A549 (cell line): ENCODE results near the gene MOSMO. TPM values are rescaled to one million over a fixed set of nuclear protein-coding genes. Genes with fewer than 3 reads are reported as not detected.

Experiments
- ATAC-seq, 2 experiments: fragments of 200-7000 bp in 1 of 2; fragments of >200 bp in 1 of 2; cut with Nextera tagmentation in 1 of 2; cut with Tn5 transposase in 1 of 2; 3 replicates each; pipeline versions ENCODE4 v1.8.0 to v1.9.1; 2018 to 2020; ENCODE audit warnings: mild to moderate bottlenecking in 1 of 2, moderate library complexity in 1 of 2
- CTCF ChIA-PET: fragments of 300-600 bp; sonication (Branson Sonifier 250); formaldehyde crosslinking; extraction: SDS; loops from one replicate; lab custom pipeline; 2021; ENCODE audit warnings: antibody characterized with exemption, inconsistent platforms; lab: Yijun Ruan, JAX
- POLR2A ChIA-PET: fragments of 350-600 bp; formaldehyde crosslinking; extraction: SDS; loops from one replicate; lab custom pipeline; 2021; ENCODE audit warnings: antibody characterized with exemption, inconsistent platforms; lab: Yijun Ruan, JAX
- DNase-seq, 2 experiments: peaks; one replicate each; pipeline versions ENCODE4 v3.0.0 to v3.0.0-alpha.2; 2011 to 2016; ENCODE audit warnings: low read depth in 1 of 2, low spot score in 1 of 2
- FAIRE-seq: peaks from 2 replicates; lab custom pipeline; 2011; peaks lifted over from hg19 to GRCh38; lab: Jason Lieb, UNC
- H3K27ac ChIP-seq, 2 experiments: fragments of >200 bp; sonication (Bioruptor Twin); formaldehyde crosslinking; 3 replicates each; pipeline ENCODE4 v1.5.1; 2016 to 2017
- H3K4me1 ChIP-seq: fragments of >200 bp; sonication (Bioruptor Twin); formaldehyde crosslinking; 3 replicates; pipeline ENCODE4 v1.6.1; 2016
- H3K4me2 ChIP-seq: fragments of >200 bp; sonication (Bioruptor Twin); formaldehyde crosslinking; 3 replicates; pipeline ENCODE4 v1.6.1; 2016
- H3K4me3 ChIP-seq: fragments of >200 bp; sonication (Bioruptor Twin); formaldehyde crosslinking; 3 replicates; pipeline ENCODE4 v1.5.1; 2016
- H3K9me3 ChIP-seq: fragments of >200 bp; sonication (Bioruptor Twin); formaldehyde crosslinking; 3 replicates; pipeline ENCODE4 v1.6.1; 2016
- CBX2 ChIP-seq: fragments of 200-600 bp; sonication (generic); IDR thresholded peaks from 2 replicates; pipeline ENCODE4 v1.6.1; 2016; ENCODE audit warnings: low read depth, mild to moderate bottlenecking, borderline replicate concordance
- CEBPB ChIP-seq, 2 experiments: fragments of >200 bp in 1 of 2; sonication (Bioruptor Twin) in 1 of 2; formaldehyde crosslinking in 1 of 2; IDR thresholded peaks; 2 replicates each; pipeline ENCODE4 v1.6.1; 2012 to 2016
- CTCF ChIP-seq: fragments of >200 bp; sonication (Bioruptor Twin); formaldehyde crosslinking; IDR thresholded peaks from 3 replicates; pipeline ENCODE4 v1.5.1; 2016
- ESRRA ChIP-seq: fragments of 150-350 bp; IDR thresholded peaks from 2 replicates; pipeline ENCODE4 v1.6.1; 2014; ENCODE audit warnings: mild to moderate bottlenecking, low read length, borderline replicate concordance
- FOSB ChIP-seq: fragments of 250-450 bp; sonication (Bioruptor Pico); IDR thresholded peaks from 2 replicates; pipeline ENCODE4 v1.5.0; 2020; ENCODE audit warnings: mild to moderate bottlenecking, moderate library complexity
- HDAC2 ChIP-seq: fragments of 200-600 bp; sonication (generic); IDR thresholded peaks from 2 replicates; pipeline ENCODE4 v1.6.1; 2016
- HES2 ChIP-seq: fragments of >200 bp; sonication (Bioruptor Twin); formaldehyde crosslinking; IDR thresholded peaks from 2 replicates; pipeline ENCODE4 v1.6.1; 2016
- KDM5A ChIP-seq: fragments of 200-600 bp; sonication (generic); IDR thresholded peaks from 2 replicates; pipeline ENCODE4 v1.6.1; 2016; ENCODE audit warnings: antibody characterized with exemption, mild to moderate bottlenecking
- MAFK ChIP-seq: fragments of 450-650 bp; IDR thresholded peaks from 2 replicates; pipeline ENCODE4 v1.6.1; 2014; ENCODE audit not compliant: partially characterized antibody
- MAX ChIP-seq: IDR thresholded peaks from 2 replicates; pipeline ENCODE4 v1.6.1; 2012
- POLR2AphosphoS2 ChIP-seq: conservative IDR thresholded peaks from 2 replicates; pipeline ENCODE4 v1.6.1; 2012; ENCODE audit warnings: low read length, improper control_type of control experiment, inconsistent platforms
- RAD21 ChIP-seq, 2 experiments: fragments of >200 bp in 1 of 2; sonication (Bioruptor Twin) in 1 of 2; formaldehyde crosslinking in 1 of 2; IDR thresholded peaks in 1 of 2; conservative IDR thresholded peaks in 1 of 2; 2 replicates in 1 of 2; 3 replicates in 1 of 2; pipeline ENCODE4 v1.6.1; 2012 to 2018; ENCODE audit warnings: inconsistent platforms in 1 of 2
- REST ChIP-seq: fragments of 200-600 bp; sonication (generic); IDR thresholded peaks from 2 replicates; pipeline ENCODE4 v1.6.1; 2016; ENCODE audit warnings: antibody characterized with exemption, mild to moderate bottlenecking, moderate library complexity
- RFX5 ChIP-seq: fragments of 450-650 bp; IDR thresholded peaks from 2 replicates; pipeline ENCODE4 v1.7.1; 2014; ENCODE audit warnings: antibody characterized with exemption, mild to moderate bottlenecking, moderate library complexity
- SMC3 ChIP-seq: fragments of >200 bp; sonication (Bioruptor Twin); formaldehyde crosslinking; IDR thresholded peaks from 3 replicates; pipeline ENCODE4 v1.6.1; 2018; ENCODE audit warnings: inconsistent platforms
- WGBS: methylation state at CpG from one replicate; pipeline ENCODE4 v1.1.6; 2017; ENCODE audit errors: missing lambda C conversion rate; 5-methylcytosine and 5-hydroxymethylcytosine counted together
- polyA plus RNA-seq, 4 experiments: library from polyadenylated mRNA; depleted of rRNA in 3 of 4; stranded (reverse); fragments of >200 nt; fragmentation: RNase III in 1 of 4; extraction: RNeasy Plus Mini Kit Qiagen cat#74134 plus additional on column Dnase treatment in 1 of 4; gene quantifications; 2 replicates in 3 of 4; 3 replicates in 1 of 4; pipeline ENCODE4 v1.2.3, GENCODE V29; 2011 to 2017

The MOSMO gene
- polyA plus RNA-seq, 2 of the 4 experiments (the other 2 are of a cell fraction) = 9.7 to 14.4 TPM

- POLR2A ChIA-PET = interaction anchor here (0.6 to 1.5 kb wide), 5 partner anchors 10 to 124 kb away, joined by 3 to 17 read pairs (median 5); partner anchors contain the start of genes MOSMO, PDZD9 and UQCRC2
- peak; percentile 50 to 61 for DNase-seq
- peak; percentile 86 to 90 for ATAC-seq
- Histone ChIP-seq H3K4me1 (no peaks in the 10 kb centered on the region), H3K4me2 (no peak overlapping the region), H3K9me3 (no peaks in the 10 kb centered on the region), H3K27ac (no peak overlapping the region), H3K4me3 (no peak overlapping the region)
- no peak for FAIRE-seq
- CTCF ChIA-PET = interaction anchor here (0.7 to 5.2 kb wide), 57 partner anchors 10 to 420 kb away, joined by 3 to 226 read pairs (median 7); partner anchors contain the start of genes MOSMO, PDZD9 and VWA3A
- 33% methylated on average over 8 of the region's 8 CpGs for WGBS
- TF ChIP-seq RAD21 (conservative IDR thresholded peaks at IDR 0.05 in 1 of 2, IDR thresholded peaks at IDR 0.05 in 1 of 2) (peak; percentile 85 to 90), FOSB (no peak), CTCF (peak; percentile 95), CEBPB (IDR thresholded peaks at IDR 0.05) (no peak), MAFK (no peak), SMC3 (peak; percentile 86), POLR2AphosphoS2 (no peak), CBX2 (no peak), ESRRA (no peak)
Measured at GRCh38 chr16:22077700-22078313, 69.9 kb downstream of the MOSMO start.

GRCh38 chr16:22078656-22079055 lies 70.7 kb downstream of the MOSMO start:
- no peak overlapping the region for H3K4me3 ChIP-seq
- 76% methylated on average over 1 of the region's 1 CpG for WGBS
- POLR2A ChIA-PET = interaction anchor here (1.5 kb wide), 2 partner anchors 70 to 125 kb away, joined by 3 to 17 read pairs; partner anchors contain the start of genes MOSMO and UQCRC2

GRCh38 chr16:22081050-22081449 lies 73.1 kb downstream of the MOSMO start:
- CTCF ChIA-PET = interaction anchor here (1.8 to 4.3 kb wide), 2 partner anchors 78 to 79 kb away, joined by 8 to 226 read pairs; partner anchors contain the start of genes MOSMO and PDZD9

More at GRCh38 chr16:22078656-22079055, 70.7 kb downstream of the MOSMO start:
- Histone ChIP-seq H3K4me2 (no peak overlapping the region), H3K4me1 (no peaks in the 10 kb centered on the region), H3K27ac (no peak overlapping the region), H3K9me3 (no peaks in the 10 kb centered on the region)
- FAIRE-seq (no peak), ATAC-seq (no peak), DNase-seq (no peak)
- TF ChIP-seq MAFK (peak; percentile 76), REST (no peak)
- CTCF ChIA-PET = interaction anchor here (0.8 to 5.2 kb wide), 35 partner anchors 11 to 218 kb away, joined by 3 to 226 read pairs (median 9); partner anchors contain the start of genes MOSMO, PDZD9 and VWA3A

More at GRCh38 chr16:22081050-22081449, 73.1 kb downstream of the MOSMO start:
- no peak for FAIRE-seq
- POLR2A ChIA-PET = no interaction called here
- H3K9me3 ChIP-seq = no peaks in the 10 kb centered on the region
- TF ChIP-seq POLR2AphosphoS2 (no peak), HES2 (no peak), KDM5A (no peak), HDAC2 (no peak), RFX5 (no peak), MAX (no peak)
- TF ChIP-seq, all 56 proteins: peak for 0
- 89% methylated on average over 3 of the region's 3 CpGs for WGBS
- DNase-seq = no peak
- no peak overlapping the region for H3K4me2 ChIP-seq
- no peak for ATAC-seq
- no peak overlapping the region for H3K4me3 ChIP-seq
- H3K4me1 ChIP-seq = no peaks in the 10 kb centered on the region
- no peak overlapping the region for H3K27ac ChIP-seq
